HG03457 (cell line): ENCODE measurements around the gene EARS2.
A peak's percentile ranks its signal among the peaks of the same experiment; 100 is the strongest.
"Not testable (repeated sequence)": the region's sequence is repeated elsewhere in the genome, so short reads cannot be mapped to it uniquely, and the experiment has no call there.

Source experiments
- ATAC-seq: cut with Tn5 transposase; IDR thresholded peaks from one replicate; pipeline ENCODE4 v1.9.1; 2021; ENCODE audit warnings: moderate number of reproducible peaks; ENCODE audit not compliant: unreplicated experiment

Gene EARS2

GRCh38 chr16:23528644-23529310, 28.4 kb downstream of the EARS2 start:
- ATAC-seq = no peak

- ATAC-seq = no peak
Observed at GRCh38 chr16:23527961-23528643, 29.0 kb downstream of the EARS2 start.

DNA sequence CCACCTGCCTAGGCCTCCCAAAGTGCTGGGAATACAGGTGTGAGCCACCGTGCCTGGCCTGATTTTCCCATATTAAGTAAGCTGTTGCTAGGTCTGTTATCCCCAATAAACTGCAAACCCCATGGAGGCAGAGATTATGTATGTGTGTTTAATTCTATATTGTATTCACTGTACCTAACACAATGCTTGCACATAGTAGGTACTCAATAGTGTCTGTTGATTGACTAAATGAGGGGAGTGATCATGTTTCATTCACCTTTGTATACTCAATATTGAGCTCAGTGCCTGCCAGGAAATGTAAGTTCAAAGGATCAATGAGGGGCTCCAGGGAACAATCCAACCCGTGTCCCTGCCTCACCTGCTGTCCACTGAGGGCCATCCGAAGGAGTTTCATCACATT, 32.3 kb downstream of the EARS2 start:
- no peak for ATAC-seq

- ATAC-seq = no peak
Observed at GRCh38 chr16:23523876-23524385, 33.2 kb downstream of the EARS2 start.

- ATAC-seq = no peak
Observed at GRCh38 chr16:23523321-23523720, 33.8 kb downstream of the EARS2 start.

DNA sequence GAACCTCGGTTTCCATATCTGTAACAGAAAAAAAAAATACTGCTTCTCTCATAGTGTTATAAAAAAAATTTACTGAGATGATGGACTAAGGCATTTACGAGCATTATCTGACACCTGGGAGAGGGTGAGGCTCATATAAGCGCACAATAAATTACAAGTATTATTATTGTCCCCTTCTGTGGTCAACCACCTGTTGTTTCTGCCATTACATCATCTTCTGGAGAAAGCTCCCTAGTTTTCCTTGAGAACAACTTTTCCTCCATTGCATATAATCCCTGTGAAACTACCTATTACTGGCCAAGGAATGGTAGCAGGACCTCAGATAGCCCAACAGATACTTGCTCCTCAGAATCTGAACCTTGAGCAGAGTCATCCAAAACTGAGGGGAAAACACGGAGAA, 35.2 kb downstream of the EARS2 start:
- no peak for ATAC-seq

DNA sequence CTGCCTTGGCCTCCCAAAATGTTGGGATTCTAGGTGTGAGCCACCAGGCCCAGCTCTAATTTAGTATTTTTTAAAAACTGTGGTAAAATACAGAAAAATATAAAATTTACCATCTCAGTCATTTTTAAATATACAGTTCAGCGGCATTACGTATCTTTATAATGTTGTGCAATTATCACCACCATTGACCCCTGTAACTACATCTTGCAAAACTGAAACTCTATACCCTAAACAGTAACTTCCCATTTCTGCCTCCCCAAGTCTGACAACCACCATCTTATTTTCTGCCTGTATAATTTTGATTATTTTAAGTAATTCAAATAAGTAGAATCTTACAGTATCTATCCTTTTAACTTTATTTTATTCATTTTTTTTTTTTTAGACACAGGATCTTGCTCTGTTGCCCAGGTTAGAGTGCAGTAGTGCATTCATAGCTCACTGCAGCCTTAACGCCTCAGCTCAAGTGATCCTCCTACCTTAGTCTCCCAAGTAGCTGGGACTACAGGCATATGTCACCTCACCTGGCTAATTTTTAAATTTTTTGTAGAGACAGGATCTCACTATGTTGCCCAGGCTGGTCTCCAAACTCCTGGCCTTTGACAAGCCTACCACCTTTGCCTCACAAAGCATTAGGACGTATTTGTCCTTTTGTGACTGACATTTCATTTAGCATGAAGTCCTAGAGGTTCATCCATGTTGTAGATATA, 36.0 kb downstream of the EARS2 start:
- ATAC-seq = no peak

- no peak for ATAC-seq
Observed at GRCh38 chr16:23520500-23520899, 36.6 kb downstream of the EARS2 start.

- no peak for ATAC-seq
Observed at GRCh38 chr16:23519282-23519681, 37.9 kb downstream of the EARS2 start.

GRCh38 chr16:23518435-23518891, 38.7 kb downstream of the EARS2 start:
- no peak for ATAC-seq

GRCh38 chr16:23516366-23517137, 40.6 kb downstream of the EARS2 start:
- no peak for ATAC-seq

GRCh38 chr16:23515881-23516280, 41.3 kb downstream of the EARS2 start:
- no peak for ATAC-seq

GRCh38 chr16:23514381-23515152, 42.6 kb downstream of the EARS2 start:
- ATAC-seq = no peak

GRCh38 chr16:23512168-23512695, 44.9 kb downstream of the EARS2 start:
- ATAC-seq = no peak

- ATAC-seq = no peak
Observed at GRCh38 chr16:23511731-23512130, 45.4 kb downstream of the EARS2 start.

- ATAC-seq = not testable (repeated sequence)
Observed at GRCh38 chr16:23510915-23511270, 46.3 kb downstream of the EARS2 start.

DNA sequence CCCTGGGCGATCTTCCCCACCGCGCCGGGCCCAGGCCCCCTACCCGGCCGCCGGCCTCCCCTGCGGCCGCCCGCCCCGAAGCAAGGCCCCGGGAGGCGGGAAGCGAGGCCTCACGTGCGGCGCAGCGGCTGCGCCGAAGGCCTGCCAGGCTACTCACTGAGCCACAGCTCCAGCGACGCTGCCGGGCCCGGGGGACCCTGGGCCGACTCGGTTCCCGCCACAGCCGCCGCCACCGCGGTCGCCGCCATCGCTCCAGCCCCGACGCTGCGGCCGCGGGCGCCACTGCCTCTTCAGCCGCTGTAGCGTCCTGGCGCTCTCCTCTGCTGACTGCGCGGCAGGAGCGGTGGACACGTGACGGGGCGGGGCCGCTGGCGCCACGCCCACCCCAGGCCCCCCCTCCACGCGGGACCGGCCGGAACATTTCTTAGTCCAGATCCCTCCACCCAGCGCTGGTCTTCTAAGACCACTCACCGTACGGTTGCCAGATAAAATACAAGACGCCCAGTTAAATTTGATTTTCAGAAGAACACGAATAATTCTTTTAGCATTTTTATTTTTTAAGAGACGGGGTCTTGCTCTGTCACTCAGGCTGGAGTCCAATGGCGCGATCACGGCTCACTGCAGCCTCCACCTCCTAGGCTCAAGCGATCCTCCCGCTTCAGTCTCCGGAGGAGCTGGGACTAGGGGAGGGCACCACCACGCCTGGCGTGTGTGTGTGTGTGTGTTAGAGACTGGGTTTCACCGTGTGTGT, 46.8 kb downstream of the EARS2 start, which contains the start of gene GGA2:
Gene GGA2, minus strand, starts transcription at position 331 of the 751 bp plus-strand sequence. Its CDS starts 83 bp downstream, at position 248.
- peak; percentile 56 for ATAC-seq

DNA sequence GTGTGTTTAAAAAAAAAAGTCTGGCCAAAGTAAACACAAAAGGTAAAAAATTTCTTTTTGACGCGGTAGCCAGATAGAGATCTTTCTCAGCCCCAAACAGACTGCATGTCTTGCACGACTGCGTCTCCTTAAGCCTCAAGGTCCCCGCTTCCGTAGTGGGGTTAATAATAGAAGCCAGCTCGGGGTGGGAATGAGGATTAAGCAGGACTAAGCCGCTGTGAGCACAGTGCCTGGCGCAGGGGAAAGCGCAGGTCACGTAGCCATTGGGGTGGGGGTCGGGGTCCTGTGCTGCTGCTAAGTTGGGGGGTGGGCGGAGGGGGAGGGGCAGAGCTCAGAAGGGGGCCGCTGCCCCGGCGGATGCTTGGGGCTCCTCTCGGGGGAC, 47.4 kb downstream of the EARS2 start:
- ATAC-seq = no peak

- no peak for ATAC-seq
Observed at GRCh38 chr16:23509441-23509754, 47.8 kb downstream of the EARS2 start.
